HepG2 (cell line): ENCODE measurements around the gene RNASE2. TPM values are rescaled to one million over a fixed set of nuclear protein-coding genes. Genes with fewer than 3 reads are reported as not detected.

ENCODE experiments used
- CBFB ChIP-seq: sonication (generic); formaldehyde crosslinking; IDR thresholded peaks from 2 replicates; pipeline ENCODE4 v1.4.0; 2020; ENCODE audit warnings: missing genetic modification reagents
- CREB1 ChIP-seq, 2 experiments: fragments of 450-650 bp in 1 of 2; IDR thresholded peaks; 2 replicates each; pipeline ENCODE4 v1.6.1; 2016 to 2017; ENCODE audit warnings: control low read depth in 1 of 2, mild to moderate bottlenecking in 1 of 2, missing compliant biosample characterization in 1 of 2, missing genetic modification characterization in 1 of 2
- HOXA3 ChIP-seq: sonication (generic); formaldehyde crosslinking; IDR thresholded peaks from 2 replicates; pipeline ENCODE4 v1.5.0; 2020; ENCODE audit warnings: missing genetic modification reagents
- TBX2 ChIP-seq: sonication (generic); formaldehyde crosslinking; IDR thresholded peaks from 2 replicates; pipeline ENCODE4 v1.5.0; 2020; ENCODE audit warnings: missing genetic modification reagents, mild to moderate bottlenecking, borderline replicate concordance
- ZBTB1 ChIP-seq: sonication (generic); formaldehyde crosslinking; IDR thresholded peaks from 2 replicates; pipeline ENCODE4 v1.4.0; 2020; ENCODE audit warnings: missing genetic modification reagents, borderline replicate concordance
- ZFP82 ChIP-seq: sonication (generic); formaldehyde crosslinking; IDR thresholded peaks from 2 replicates; pipeline ENCODE4 v1.5.1; 2020; ENCODE audit warnings: mild to moderate bottlenecking, missing genetic modification reagents, borderline replicate concordance
- ZMYM2 ChIP-seq: sonication (generic); formaldehyde crosslinking; IDR thresholded peaks from 2 replicates; pipeline ENCODE4 v1.8.0; 2022; ENCODE audit warnings: mild to moderate bottlenecking, missing genetic modification reagents
- ZNF205 ChIP-seq: IDR thresholded peaks from 2 replicates; pipeline ENCODE4 v1.6.1; 2018; ENCODE audit warnings: missing biosample characterization, missing genetic modification reagents
- ZNF431 ChIP-seq: sonication (generic); formaldehyde crosslinking; IDR thresholded peaks from 2 replicates; pipeline ENCODE4 v1.9.0; 2022; ENCODE audit warnings: missing genetic modification reagents, low read depth, mild to moderate bottlenecking, borderline replicate concordance
- ZNF543 ChIP-seq: sonication (generic); formaldehyde crosslinking; IDR thresholded peaks from 2 replicates; pipeline ENCODE4 v1.4.0; 2020; ENCODE audit warnings: mild to moderate bottlenecking, missing genetic modification reagents
- ZNF737 ChIP-seq: sonication (generic); formaldehyde crosslinking; IDR thresholded peaks from 2 replicates; pipeline ENCODE4 v1.5.0; 2020; ENCODE audit warnings: missing genetic modification reagents, mild to moderate bottlenecking, borderline replicate concordance
- polyA plus RNA-seq, 8 experiments: library from polyadenylated mRNA; depleted of rRNA in 3 of 8; stranded (reverse) in 7 of 8; unstranded in 1 of 8; fragments of >200 nt; fragmentation: Illumina TruSeq in 4 of 8; extraction: Trizol in 4 of 8; gene quantifications; 2 replicates each; pipeline versions ENCODE4 v1.2.1 to v1.2.3, GENCODE V29; 2011 to 2016; ENCODE audit warnings: low read depth in 4 of 8, missing spikeins in 1 of 8, mixed read lengths in 1 of 8; ENCODE audit not compliant: insufficient read depth in 1 of 8
- total RNA-seq, 5 experiments: library from RNA; depleted of rRNA; stranded (reverse); fragments of >200 nt; fragmentation: Illumina TruSeq; extraction: Trizol; gene quantifications; 2 replicates each; pipeline ENCODE4 v1.2.3, GENCODE V29; 2016; ENCODE audit warnings: low read depth in 1 of 5
- TF ChIP-seq, protein P1 (sequence below): sonication (generic); formaldehyde crosslinking; IDR thresholded peaks from 2 replicates; pipeline ENCODE4 v1.4.0; 2020; ENCODE audit warnings: mild to moderate bottlenecking, missing genetic modification reagents
- TF ChIP-seq, protein P2 (sequence below): IDR thresholded peaks from 2 replicates; pipeline ENCODE4 v1.6.1; 2016; ENCODE audit warnings: mild to moderate bottlenecking
- TF ChIP-seq, protein P3 (sequence below): sonication (generic); formaldehyde crosslinking; conservative IDR thresholded peaks from 2 replicates; pipeline ENCODE4 v1.8.0; 2022; ENCODE audit warnings: mild to moderate bottlenecking, moderate library complexity, missing genetic modification reagents

The RNASE2 gene
- total and polyA plus RNA-seq, 2 of the 13 experiments (the other 11 are each of a cell fraction or from before 2014, with no cell fraction given), result 0.69 TPM; not detected in 1

DNA sequence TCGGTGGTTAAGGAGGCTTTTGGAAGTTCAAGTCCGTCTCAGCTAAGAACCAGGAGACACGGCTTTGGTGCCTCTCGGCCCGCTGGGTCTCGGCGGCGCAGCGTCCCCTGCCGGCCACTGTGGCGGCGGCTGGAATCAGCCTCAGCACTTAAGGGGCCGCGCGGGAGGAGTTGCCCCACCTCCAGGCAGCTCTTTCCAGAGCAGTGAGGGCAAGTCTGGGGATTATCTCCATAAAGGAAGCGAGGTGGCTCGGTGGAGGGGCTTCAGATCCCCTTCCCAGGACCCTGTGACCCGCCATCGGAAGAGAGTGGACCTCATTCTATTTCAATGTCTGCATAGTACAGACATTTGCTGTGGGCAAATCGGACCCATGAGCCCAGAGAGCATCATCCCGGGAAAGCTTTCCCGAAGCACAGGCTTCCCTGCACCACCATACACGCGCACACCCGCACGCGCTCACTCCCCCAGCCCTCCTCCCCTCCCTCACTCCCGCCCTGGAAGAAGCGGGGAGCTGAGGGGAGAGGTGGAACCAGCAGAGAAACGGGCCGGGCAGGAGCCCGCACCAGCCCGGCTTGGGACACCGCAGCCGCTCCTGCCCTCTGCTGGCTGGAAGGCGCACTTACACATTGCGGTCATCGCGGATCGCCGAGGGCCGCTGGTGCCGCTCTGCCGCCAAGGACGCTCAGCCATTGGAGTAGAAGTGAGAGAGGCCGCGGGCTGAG, 15.9 kb downstream of the RNASE2 start (continued):
- TF ChIP-seq, protein P1, sequence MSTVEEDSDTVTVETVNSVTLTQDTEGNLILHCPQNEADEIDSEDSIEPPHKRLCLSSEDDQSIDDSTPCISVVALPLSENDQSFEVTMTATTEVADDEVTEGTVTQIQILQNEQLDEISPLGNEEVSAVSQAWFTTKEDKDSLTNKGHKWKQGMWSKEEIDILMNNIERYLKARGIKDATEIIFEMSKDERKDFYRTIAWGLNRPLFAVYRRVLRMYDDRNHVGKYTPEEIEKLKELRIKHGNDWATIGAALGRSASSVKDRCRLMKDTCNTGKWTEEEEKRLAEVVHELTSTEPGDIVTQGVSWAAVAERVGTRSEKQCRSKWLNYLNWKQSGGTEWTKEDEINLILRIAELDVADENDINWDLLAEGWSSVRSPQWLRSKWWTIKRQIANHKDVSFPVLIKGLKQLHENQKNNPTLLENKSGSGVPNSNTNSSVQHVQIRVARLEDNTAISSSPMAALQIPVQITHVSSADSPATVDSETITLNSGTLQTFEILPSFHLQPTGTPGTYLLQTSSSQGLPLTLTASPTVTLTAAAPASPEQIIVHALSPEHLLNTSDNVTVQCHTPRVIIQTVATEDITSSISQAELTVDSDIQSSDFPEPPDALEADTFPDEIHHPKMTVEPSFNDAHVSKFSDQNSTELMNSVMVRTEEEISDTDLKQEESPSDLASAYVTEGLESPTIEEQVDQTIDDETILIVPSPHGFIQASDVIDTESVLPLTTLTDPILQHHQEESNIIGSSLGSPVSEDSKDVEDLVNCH, result no peak
- no peak for TF ChIP-seq ZFP82 (CRISPR knock-in tag)
- TF ChIP-seq ZNF205 (CRISPR knock-in tag), result peak; percentile 90
- TF ChIP-seq CBFB (CRISPR knock-in tag), result peak; percentile 91
- no peak for TF ChIP-seq ZBTB1 (CRISPR knock-in tag)
- peak; percentile 66; the same call in 1 of the 2 replicates for TF ChIP-seq TBX2
- TF ChIP-seq ZNF737 (CRISPR knock-in tag), result no peak
- no peak for TF ChIP-seq CREB1 (IDR thresholded peaks at IDR 0.05)
- no peak for TF ChIP-seq CREB1 (CRISPR knock-in tag; IDR thresholded peaks at IDR 0.05)
- no peak; the same call in 1 of the 2 replicates for TF ChIP-seq ZNF431 (CRISPR knock-in tag)
- TF ChIP-seq ZNF543 (CRISPR knock-in tag), result no peak
- peak; percentile 38; the same call in 1 of the 2 replicates for TF ChIP-seq HOXA3 (CRISPR knock-in tag)
- TF ChIP-seq, protein P2, sequence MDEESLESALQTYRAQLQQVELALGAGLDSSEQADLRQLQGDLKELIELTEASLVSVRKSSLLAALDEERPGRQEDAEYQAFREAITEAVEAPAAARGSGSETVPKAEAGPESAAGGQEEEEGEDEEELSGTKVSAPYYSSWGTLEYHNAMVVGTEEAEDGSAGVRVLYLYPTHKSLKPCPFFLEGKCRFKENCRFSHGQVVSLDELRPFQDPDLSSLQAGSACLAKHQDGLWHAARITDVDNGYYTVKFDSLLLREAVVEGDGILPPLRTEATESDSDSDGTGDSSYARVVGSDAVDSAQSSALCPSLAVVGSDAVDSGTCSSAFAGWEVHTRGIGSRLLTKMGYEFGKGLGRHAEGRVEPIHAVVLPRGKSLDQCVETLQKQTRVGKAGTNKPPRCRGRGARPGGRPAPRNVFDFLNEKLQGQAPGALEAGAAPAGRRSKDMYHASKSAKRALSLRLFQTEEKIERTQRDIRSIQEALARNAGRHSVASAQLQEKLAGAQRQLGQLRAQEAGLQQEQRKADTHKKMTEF (CRISPR knock-in tag), result peak; percentile 89
- TF ChIP-seq, protein P3, sequence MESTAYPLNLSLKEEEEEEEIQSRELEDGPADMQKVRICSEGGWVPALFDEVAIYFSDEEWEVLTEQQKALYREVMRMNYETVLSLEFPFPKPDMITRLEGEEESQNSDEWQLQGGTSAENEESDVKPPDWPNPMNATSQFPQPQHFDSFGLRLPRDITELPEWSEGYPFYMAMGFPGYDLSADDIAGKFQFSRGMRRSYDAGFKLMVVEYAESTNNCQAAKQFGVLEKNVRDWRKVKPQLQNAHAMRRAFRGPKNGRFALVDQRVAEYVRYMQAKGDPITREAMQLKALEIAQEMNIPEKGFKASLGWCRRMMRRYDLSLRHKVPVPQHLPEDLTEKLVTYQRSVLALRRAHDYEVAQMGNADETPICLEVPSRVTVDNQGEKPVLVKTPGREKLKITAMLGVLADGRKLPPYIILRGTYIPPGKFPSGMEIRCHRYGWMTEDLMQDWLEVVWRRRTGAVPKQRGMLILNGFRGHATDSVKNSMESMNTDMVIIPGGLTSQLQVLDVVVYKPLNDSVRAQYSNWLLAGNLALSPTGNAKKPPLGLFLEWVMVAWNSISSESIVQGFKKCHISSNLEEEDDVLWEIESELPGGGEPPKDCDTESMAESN, result peak; percentile 61
- TF ChIP-seq ZMYM2, result no peak; the same call in 1 of the 2 replicates
